HG03135 (cell line): ENCODE results near the gene TYW3.

Source experiments
- ATAC-seq: cut with Tn5 transposase; IDR thresholded peaks from one replicate; pipeline ENCODE4 v1.9.1; 2021; ENCODE audit warnings: mild to moderate bottlenecking, moderate library complexity; ENCODE audit not compliant: unreplicated experiment

Gene TYW3

DNA sequence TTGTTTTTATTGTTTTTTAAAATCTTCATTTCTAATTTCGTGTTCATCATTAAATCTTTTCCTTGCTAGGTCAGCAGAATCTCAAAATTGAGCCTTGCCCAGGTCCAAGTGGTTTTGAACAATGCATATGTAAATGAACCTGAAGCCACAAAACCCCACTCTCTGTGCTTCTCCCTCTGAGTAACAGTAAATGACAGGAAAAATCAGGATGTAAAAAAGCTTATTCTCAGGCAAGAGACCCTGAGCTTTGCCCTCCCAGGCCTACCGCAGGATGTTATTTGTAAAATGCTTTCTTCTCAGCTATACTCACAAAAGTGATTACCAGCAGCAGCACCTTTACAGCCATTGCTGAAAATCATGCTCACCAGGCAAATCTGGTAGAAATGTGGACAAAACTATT lies 47.6 kb downstream of the TYW3 start:
- ATAC-seq, result no peak

- no peak for ATAC-seq
These were observed 53.0 kb downstream of the TYW3 start for GRCh38 chr1:74785944-74786343.

- ATAC-seq, result no peak
These were observed 57.5 kb downstream of the TYW3 start for GRCh38 chr1:74790453-74790852.

DNA sequence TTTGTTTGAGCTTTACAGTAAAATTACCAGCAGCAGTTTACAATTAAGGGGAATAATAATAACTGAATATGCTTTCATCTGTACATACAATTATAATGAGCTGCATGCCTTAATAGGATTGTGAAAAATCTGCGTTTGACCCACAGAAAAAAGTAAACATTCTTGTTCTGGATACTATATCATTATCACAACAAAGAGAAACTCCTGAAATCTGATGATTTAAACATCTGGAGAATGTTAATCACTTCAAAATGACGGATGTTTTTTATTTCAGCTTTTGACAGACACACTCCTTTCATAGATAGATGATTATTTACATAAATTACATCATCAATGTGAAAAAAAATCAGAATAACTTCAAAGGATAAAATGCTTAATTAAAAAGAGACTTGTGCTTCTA lies 58.5 kb downstream of the TYW3 start:
- ATAC-seq, result no peak

GRCh38 chr1:74799119-74799657 lies 66.2 kb downstream of the TYW3 start:
- ATAC-seq, result no peak

- ATAC-seq, result peak; percentile 46
These were observed 78.7 kb downstream of the TYW3 start for GRCh38 chr1:74811436-74812179.

- peak; percentile 92 for ATAC-seq
These were observed 79.2 kb downstream of the TYW3 start for GRCh38 chr1:74812180-74812541.
